Measurements from ENCODE around the gene PRR9. TPM values are rescaled to one million over a fixed set of nuclear protein-coding genes. Genes with fewer than 3 reads are reported as not detected.

PRR9 gene
- total RNA-seq, 1 experiment from 2014 or later = 0.11 TPM

DNA sequence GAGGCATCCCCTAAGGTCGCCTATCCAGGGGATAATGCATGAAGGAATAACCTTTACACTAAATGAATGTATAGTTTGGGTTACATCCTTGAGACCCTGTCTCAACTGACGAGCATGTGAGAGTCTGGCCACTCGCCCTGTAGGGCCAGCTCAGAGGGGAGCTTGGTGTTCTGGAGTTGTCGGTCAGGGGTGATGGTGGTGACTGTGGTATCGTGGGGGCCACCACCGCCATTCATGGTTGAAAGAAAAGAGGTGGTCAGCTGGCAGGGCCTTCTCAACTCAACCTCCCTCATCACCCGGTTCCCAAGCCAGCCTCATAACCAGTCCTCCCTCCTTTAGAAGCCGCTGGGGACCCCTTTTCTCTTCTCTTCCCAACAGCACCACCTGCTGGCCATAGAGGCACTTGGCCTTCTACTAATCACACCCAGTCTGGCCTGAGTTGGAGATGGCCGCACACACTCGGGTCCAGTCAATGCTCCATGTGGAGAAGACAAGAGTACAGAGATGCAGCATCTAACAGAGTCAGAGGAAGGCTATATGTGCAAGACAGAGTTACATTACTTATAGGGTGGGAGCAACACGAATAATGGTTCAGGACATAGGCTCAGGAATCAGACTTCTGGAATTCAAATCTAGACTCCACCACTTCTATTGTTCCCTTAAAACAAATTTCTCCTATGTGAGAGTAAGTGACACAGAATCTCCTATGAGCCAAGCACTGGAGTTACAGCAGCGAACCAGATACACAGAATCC is 11.9 kb downstream of the PRR9 start:
- DNase-seq (ENCODE audit: low read depth) = peak; percentile 31

GRCh38 chr1:153231363-153231762 is 14.0 kb downstream of the PRR9 start:
- no peak for DNase-seq (ENCODE audit: low read depth)

- no peak for DNase-seq (ENCODE audit: low read depth)
These were observed 14.4 kb downstream of the PRR9 start for GRCh38 chr1:153231785-153232184.

DNA sequence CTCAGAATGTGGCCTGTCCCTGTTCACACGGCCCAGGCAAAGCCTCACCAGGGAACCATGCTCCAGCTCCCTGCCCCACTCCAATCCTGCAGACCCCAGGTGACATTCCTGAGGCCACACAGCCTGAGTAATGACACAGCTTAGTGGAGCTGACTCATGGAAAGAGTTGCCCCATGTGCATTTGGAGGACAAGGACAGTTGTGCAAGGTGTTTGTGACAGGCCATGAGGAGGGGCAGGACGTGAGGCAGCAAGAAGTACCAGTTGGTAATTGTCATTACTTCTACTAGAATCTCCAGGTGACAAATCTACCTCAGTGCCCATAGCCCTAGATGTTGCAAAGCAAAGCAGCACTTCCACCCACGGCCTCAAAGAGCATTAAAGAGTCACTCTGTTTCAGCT is 15.2 kb downstream of the PRR9 start:
- no peak for DNase-seq (ENCODE audit: low read depth)

- no peak for DNase-seq (ENCODE audit: low read depth)
These were observed 16.1 kb downstream of the PRR9 start for GRCh38 chr1:153233448-153233847.

DNA sequence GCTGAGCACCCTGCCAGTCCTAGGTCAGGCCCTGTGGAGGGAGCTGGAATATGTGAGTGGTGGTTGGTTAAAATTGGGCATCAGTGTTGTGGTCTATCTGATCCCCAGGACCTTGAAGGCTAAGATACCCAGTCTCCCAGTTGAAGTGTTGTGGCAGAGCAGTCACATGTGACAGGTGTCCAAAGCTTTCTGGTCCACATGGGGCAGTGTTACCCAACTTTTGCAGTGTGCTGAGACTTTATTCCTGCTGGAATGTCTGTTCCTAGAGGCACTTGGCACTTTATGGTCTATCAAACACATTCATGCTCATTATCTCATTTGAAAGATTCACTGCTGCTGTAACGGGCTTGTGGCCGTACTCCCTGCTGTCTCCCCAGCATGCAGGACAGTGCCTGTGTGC is 21.1 kb downstream of the PRR9 start:
- no peak for DNase-seq (ENCODE audit: low read depth)

DNA sequence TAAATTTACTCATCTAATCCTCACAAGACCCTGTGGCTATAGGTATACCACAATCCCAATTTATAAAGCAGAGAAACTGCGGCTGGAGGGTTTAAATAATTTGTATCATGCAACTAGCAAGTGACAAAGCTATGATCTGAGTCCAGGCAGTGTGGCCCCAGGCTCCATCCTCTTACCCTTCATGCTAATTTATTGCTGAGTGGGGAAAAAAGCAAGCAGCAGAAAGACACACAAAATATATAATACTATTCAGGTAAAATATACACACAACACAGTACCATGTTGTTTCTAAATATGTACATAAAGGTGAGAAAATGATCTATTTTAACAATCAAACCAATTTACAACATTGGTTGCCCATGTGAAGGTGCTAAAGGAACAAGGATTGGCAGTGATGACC is 24.8 kb downstream of the PRR9 start:
- no peak for DNase-seq (ENCODE audit: low read depth)

DNA sequence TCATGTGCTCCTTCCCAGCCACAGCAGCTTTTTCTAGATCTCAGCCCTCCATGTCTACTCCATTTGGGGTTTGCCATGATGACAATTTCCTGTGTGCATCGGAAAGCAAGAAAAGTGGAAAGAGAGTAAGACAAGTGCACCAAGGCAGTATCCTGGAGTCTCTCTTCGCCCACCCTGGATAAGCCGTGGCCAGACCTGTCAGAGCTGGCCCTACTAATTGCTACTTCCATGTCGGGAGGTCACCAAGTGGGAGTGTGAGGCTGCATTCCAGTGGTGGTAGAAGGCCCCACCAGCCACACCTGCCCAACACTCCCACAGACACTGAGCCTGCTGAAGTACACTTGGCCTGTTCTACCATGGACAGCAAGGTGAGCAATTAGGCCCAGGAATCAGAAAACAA is 28.1 kb downstream of the PRR9 start:
- no peak for DNase-seq (ENCODE audit: low read depth)

GRCh38 chr1:153246018-153246417 is 28.6 kb downstream of the PRR9 start:
- DNase-seq (ENCODE audit: low read depth) = no peak

DNA sequence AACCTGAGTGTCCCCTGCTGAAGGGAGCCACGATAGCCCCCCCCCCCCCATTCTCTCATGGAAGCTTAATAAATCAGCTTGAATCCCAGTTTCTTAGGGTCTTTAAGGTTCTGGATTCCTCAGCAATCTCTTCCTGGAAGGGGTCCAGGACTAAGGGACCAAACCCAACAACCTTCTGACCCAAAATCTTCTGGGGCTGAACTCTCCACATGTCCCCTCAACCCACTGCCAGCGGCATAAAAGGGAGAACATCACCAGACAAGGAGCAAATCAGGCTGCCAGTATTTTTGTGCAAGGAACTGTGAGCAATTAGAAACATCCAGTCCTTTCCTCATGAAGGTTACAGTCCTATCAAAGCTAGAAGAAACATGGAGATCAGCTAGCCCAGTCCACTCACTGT is 29.4 kb downstream of the PRR9 start:
- no peak for DNase-seq (ENCODE audit: low read depth)

DNA sequence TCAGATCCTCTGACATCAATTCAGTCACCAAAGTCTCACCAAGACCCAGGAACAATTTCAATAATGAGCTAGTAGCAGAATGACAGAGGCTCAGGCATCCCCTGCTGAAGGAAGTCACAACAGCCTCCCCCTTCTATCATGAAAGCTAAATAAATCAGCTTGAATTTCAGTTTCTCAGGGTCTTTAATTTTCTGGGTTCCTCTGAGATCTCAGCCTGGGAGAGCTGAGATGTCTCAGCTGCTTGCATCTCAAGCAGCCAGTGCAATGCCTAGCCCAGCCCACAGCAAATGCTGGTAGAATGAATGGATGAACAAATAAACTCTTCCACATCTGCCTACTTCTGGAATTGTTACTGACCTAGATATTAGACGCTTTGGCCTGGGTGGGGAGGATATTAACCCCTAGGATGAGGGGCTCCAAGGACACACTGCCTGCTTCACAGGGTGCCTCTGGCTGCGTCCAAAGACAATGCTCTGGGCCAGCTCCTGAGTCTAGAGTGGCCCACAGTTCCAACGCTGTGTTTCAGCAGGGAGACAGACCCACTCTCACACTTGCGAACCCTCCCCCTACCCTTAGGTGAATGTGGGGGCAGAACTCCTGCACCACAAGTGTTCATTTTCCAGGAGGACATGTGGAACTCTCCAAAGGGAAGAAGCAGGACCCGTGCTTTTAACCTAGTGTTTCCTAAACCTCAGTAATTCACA is 30.9 kb downstream of the PRR9 start:
- DNase-seq (ENCODE audit: low read depth) = no peak

DNA sequence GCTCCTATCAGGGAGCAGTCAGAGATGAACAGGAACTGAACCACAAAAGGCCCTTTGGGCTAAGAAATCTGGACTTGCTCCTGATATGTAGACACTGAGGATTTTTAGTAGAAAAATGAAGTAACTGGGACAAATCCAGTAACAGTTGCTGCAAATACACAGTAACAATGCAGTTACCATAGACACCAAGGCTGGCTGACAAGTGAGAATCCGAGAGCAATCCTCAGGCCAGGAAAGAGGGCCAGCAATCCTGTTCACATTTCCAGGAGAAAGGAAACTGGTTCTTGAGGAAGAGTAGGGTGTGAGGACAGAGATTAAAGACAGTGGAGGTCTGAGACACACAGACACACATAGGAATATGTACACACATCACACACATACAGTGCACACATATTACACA is 32.8 kb downstream of the PRR9 start:
- no peak for DNase-seq (ENCODE audit: low read depth)

DNA sequence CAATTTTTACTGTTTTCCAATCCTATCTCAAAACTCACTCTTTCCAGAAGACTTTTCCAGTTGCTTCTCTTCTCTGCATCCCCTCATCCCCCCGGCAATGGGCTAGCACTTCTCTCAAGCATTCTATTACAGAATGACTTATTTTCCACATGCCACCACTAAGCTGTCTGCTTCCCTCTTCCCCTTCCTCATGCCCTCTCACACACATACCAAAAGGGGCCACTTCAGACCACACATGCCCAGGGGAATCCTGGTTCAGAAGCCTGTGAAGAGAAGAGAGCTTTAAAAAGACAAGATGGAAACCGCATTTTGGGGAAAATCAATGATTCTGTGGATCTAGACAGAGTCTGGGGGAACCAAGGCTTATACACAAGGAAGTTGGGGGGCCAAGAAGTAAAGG is 33.7 kb downstream of the PRR9 start:
- DNase-seq (ENCODE audit: low read depth) = no peak

DNA sequence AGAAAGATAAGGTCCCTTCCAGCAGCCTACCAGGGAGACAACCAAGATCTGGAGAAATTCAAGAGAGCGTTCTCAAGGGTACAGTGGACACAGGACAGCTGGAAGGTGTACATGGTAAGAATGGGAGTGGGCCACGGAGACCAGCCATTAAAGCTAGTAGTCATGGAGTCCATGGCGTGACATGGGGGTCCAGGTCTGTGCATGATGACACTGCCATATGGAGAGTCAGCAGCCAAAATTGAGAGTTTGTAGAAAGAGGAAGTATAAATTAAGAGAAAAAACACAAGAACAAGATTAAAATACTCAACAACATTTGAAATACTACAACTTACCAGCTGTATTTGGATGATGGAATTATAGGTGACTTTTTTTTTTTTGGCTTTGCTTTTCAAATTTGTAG is 34.2 kb downstream of the PRR9 start:
- no peak for DNase-seq (ENCODE audit: low read depth)

- no peak for DNase-seq (ENCODE audit: low read depth)
These were observed 34.6 kb downstream of the PRR9 start for GRCh38 chr1:153251988-153252387.

GRCh38 chr1:153253076-153253475 is 35.7 kb downstream of the PRR9 start:
- no peak for DNase-seq (ENCODE audit: low read depth)

DNA sequence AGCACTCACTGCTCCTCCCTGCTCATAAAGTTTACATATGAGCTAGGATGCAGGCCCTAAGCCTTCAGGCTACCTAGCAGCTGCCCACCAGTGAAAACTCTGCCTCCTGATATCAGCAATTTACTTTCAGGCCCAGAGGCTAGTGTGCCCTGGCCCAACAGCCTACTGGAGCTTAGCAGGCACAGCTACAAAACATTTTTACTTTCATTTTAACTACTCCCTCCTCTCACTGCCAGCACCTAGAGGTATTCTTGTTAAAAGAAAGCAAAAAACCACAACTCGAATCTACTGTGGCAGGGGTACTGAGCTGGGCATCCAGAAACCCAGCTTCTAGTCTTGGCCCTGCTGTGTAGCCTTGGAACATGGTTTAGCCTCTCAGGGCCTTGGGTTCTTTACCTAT is 36.3 kb downstream of the PRR9 start:
- DNase-seq (ENCODE audit: low read depth) = no peak

DNA sequence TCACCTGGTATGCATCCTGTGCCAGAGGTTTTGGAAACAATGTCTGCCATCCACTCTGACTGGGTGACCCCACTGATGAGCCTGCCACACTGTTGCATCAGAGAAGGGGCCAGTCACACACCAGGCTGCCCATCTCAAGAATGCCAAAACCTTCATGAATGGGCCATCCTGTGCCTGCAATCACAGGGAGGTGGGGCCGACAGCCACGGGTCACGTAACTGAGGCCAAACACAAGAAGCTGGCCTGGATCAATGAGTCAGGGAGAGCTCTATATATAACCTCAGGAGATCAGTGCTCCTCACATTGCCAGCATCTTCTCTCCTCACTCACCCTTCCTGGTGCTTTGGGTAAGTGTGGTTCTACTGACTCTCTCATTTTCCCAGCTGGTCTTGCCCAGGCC is 42.0 kb downstream of the PRR9 start, which contains the start of gene LORICRIN:
Gene LORICRIN, plus strand, starts transcription at position 301 of the 400 bp plus-strand sequence. CDS start 1,263 bp downstream, outside the sequence.
- DNase-seq (ENCODE audit: low read depth) = no peak

- peak; percentile 29 for DNase-seq (ENCODE audit: low read depth)
These were observed 43.3 kb downstream of the PRR9 start for GRCh38 chr1:153260585-153261280.

DNA sequence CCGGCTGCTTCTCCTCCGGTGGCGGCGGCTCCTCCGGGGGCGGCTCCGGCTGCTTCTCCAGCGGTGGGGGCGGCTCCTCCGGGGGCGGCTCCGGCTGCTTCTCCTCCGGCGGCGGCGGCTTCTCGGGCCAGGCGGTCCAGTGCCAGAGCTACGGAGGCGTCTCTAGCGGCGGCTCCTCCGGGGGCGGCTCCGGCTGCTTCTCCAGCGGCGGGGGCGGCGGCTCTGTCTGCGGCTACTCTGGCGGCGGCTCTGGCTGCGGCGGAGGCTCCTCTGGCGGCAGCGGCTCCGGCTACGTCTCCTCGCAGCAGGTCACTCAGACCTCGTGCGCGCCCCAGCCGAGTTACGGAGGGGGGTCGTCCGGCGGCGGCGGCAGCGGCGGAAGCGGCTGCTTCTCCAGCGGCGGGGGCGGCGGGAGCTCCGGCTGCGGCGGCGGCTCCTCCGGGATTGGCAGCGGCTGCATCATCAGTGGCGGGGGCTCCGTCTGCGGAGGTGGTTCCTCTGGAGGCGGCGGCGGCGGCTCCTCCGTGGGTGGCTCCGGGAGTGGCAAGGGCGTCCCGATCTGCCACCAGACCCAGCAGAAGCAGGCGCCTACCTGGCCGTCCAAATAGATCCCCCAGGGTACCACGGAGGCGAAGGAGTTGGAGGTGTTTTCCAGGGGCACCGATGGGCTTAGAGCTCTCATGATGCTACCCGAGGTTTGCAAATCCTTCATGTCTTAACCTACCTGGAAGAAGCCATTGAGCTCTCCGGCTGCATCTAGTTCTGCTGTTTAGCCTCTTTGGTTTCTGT is 44.1 kb downstream of the PRR9 start:
- DNase-seq (ENCODE audit: low read depth) = peak; percentile 37

DNA sequence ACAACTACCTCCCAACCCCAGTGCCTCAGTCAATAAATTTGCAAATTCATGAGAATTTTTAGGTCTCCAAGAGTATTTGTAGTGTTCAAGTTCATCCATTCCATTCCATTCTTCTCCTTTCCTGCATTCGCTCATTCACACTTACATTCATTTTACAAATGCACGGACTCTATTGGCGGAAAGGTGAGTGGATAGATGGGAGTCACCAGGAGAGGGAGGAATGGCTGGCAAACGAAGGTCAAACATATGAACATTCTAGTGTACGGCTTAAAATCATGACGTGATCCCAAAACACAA is 44.6 kb downstream of the PRR9 start:
- DNase-seq (ENCODE audit: low read depth) = no peak

- DNase-seq (ENCODE audit: low read depth) = no peak
These were observed 45.2 kb downstream of the PRR9 start for GRCh38 chr1:153262462-153263157.

All from Daoy (cell line).